ENCODE data around the gene EOLA1. TPM values are rescaled to one million over a fixed set of nuclear protein-coding genes. Genes with fewer than 3 reads are reported as not detected.
"Not testable (repeated sequence)": the region's sequence is repeated elsewhere in the genome, so short reads cannot be mapped to it uniquely, and the experiment has no call there.

EOLA1 gene
- total and polyA plus RNA-seq, 2 of the 4 experiments (the other 2 are of a cell fraction): 15.5 to 16.8 TPM

DNA sequence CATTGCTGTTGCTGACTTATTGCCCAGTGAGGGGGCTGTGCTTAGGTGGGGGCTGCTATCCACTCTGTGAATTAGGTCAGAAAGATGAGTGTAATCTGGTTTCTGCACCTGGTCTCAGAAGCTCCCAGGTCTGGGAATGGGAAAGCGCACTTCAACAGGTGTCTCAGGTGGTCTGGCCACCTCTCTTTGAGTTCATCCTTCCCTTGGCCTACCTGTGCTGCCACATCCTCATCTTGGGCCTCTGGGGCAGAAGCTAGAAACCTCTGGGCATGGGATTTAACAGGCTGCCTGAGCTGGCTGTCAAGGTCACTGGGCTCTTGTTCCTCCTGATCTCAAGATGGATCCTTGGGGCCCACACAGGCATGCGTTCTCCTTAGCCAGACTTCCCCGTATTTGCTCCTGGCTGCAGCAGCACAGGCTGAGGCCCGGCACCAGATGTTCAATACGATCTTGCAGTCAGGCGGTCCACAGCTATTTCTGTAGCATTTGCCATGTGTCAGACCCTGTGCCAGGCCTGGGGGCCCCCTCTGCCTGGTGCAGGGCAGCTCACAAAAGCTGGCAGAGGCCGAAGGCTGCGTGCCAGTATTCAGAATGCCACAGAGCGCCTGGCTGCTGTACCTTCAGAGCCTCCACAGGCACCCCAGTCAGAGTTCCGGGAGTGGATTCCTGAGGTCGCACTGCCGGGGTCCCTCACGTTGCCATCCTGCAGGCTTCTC lies 14.3 kb upstream of the EOLA1 start:
- H4K5ac ChIP-seq (ENCODE audit: low read depth, low read length); H3K14ac ChIP-seq (replicated peaks; ENCODE audit: low read depth, low read length); H2AFZ ChIP-seq (replicated peaks; ENCODE audit: low read length, poor library complexity); BruUV-seq (replicated peaks); H4K8ac ChIP-seq (ENCODE audit: low read depth in 2 of 2, low read length in 2 of 2); H2BK15ac ChIP-seq (ENCODE audit: low read depth, low read length); H2AK5ac ChIP-seq (ENCODE audit: low read depth, low read length); H3K79me1 ChIP-seq (ENCODE audit: low read depth in 1 of 2, low read length in 2 of 2); H3K9ac ChIP-seq (ENCODE audit: low read depth, low read length); H3K4me2 ChIP-seq (ENCODE audit: low read depth, low read length); H2BK20ac ChIP-seq (ENCODE audit: low read depth, low read length); H3K18ac ChIP-seq (ENCODE audit: low read depth, low read length); in situ Hi-C loops (cut with MboI; ENCODE audit: low sequenced_read_pairs); CTCF ChIA-PET; POLR2A ChIA-PET (ENCODE audit: unreplicated experiment); H3K9me1 ChIP-seq (ENCODE audit: insufficient read depth, low read length); H2AK9ac ChIP-seq (replicated peaks; ENCODE audit: low read depth, low read length, poor library complexity); H4K20me1 ChIP-seq (ENCODE audit: insufficient read depth, low read length); H3K56ac ChIP-seq (ENCODE audit: extremely low read depth, insufficient read depth, low read length); H3K4ac ChIP-seq (ENCODE audit: low read depth, low read length); H3K4me1 ChIP-seq (ENCODE audit: control insufficient read depth, insufficient read depth, low read length); dilution Hi-C loops (cut with HindIII; ENCODE audit: low sequenced_read_pairs, unreplicated experiment); DNase-seq; intact Hi-C loops (cut with micrococcal nuclease); H2BK5ac ChIP-seq (ENCODE audit: low read depth, low read length, poor library complexity, severe bottlenecking); H2BK120ac ChIP-seq (ENCODE audit: low read depth, low read length); H3K9me3 ChIP-seq (ENCODE audit: control insufficient read depth, insufficient read depth, low read length); H3K27ac ChIP-seq (ENCODE audit: insufficient read depth, low read length); H3K36me3 ChIP-seq (ENCODE audit: control insufficient read depth, insufficient read depth, low read length); H3K27me3 ChIP-seq (ENCODE audit: control insufficient read depth, insufficient read depth, low read length); H3K23ac ChIP-seq (ENCODE audit: low read depth, low read length); H4K91ac ChIP-seq (ENCODE audit: insufficient read depth, low read depth, low read length); ATAC-seq (ENCODE audit: low read depth); H3K4me3 ChIP-seq (ENCODE audit: insufficient read depth, low read depth, low read length): not testable (repeated sequence)
- 71% methylated on average over 1 of the region's 13 CpGs; no CpG with 5 or more reads in 1 of the 2 experiments for WGBS, 2 experiments (ENCODE audit: extremely low coverage in 2 of 2, insufficient read length in 1 of 2)
